Measurements from ENCODE around the gene PUDP. TPM values are rescaled to one million over a fixed set of nuclear protein-coding genes. Genes with fewer than 3 reads are reported as not detected.
A peak's percentile ranks its signal among the peaks of the same experiment; 100 is the strongest.

The PUDP gene
- total RNA-seq, 1 experiment from 2014 or later = 20.3 TPM

DNA sequence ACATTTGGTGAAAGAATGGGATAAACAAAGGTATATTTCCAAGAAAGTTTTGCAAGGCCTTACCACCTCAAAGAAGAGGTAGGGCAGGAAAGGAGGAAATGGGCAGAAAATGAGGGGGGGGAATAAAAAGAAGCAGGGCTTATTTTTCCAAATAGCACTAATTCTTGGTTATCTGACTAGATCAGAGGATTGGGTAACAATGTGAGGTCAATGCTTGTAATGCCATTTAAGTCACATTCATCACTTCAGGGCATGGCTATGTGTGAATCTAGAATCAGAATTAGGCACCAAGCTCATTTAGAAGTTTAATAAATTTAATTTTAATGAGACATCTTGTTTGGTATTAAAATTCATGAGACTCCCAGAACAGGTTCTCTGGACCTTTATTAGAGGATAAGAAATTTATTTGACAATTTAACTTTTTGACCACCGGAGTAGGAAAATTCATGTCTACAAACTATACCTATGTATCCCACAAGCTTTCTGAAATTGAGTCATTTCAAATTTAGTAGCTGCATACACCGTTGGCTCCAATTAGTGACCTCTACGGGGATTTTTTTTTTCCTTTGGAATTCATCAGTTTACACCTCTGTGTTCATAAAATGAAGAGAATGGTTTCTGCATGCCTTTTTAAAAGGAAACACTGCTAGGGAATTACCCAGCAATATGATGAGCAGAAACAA lies 1.8 kb downstream of the PUDP start:
- Histone ChIP-seq H3K27me3 (ENCODE audit: insufficient read depth, low read length) (no peaks in the 10 kb centered on the region), H3K79me2 (ENCODE audit: insufficient read depth, low read length) (peaks cover 51% of the 10 kb centered on the region), H3K4me3 (replicated peaks in 1 of 2; ENCODE audit: low read depth in 1 of 2, low read length in 2 of 2) (no peak overlapping the region), H3K9ac (ENCODE audit: low read length) (no peak overlapping the region), H3K4me2 (ENCODE audit: low read length) (peak overlapping the region; percentile 88), H4K20me1 (ENCODE audit: insufficient read depth) (no peaks in the 10 kb centered on the region), H3K9me2 (ENCODE audit: insufficient read depth) (no peaks in the 10 kb centered on the region), H3K4me1 (ENCODE audit: control insufficient read depth in 1 of 2, insufficient read depth in 2 of 2, low read length in 2 of 2) (peaks cover 0 to 3% of the 10 kb centered on the region in 2 experiments; a peak in 2 of 4 replicates), H3K27ac (ENCODE audit: low read depth, low read length) (no peak overlapping the region), H2AFZ (ENCODE audit: low read depth, low read length, poor library complexity, severe bottlenecking) (no peak overlapping the region), H3K36me3 (ENCODE audit: control insufficient read depth in 1 of 2, insufficient read depth in 2 of 2, low read length in 2 of 2) (no peaks in the 10 kb centered on the region), H3K9me3 (ENCODE audit: control insufficient read depth in 1 of 2, insufficient read depth in 1 of 2, low read depth in 1 of 2, low read length in 2 of 2) (no peaks in the 10 kb centered on the region)
- no peak for ATAC-seq
- ChIA-PET CTCF (interaction anchor here (1.2 kb wide), 1 partner anchor 14 kb away, joined by 4 read pairs; no protein-coding TSS in a partner anchor), RAD21 (ENCODE audit: low non-redundant PET in 1 of 2, low total read pairs in 2 of 2, uncharacterized antibody in 2 of 2, unreplicated experiment in 2 of 2) (no interaction called here), POLR2A (interaction anchor here (0.6 kb wide), 1 partner anchor 14 kb away, joined by 3 read pairs; no protein-coding TSS in a partner anchor)
- BruUV-seq (replicated peaks) = TSS peak; percentile 43
- TF ChIP-seq YY1 (IDR thresholded peaks at IDR 0.05; ENCODE audit: extremely low read depth, insufficient replicate concordance, low read depth, low read length) (no peak), CBX3 (IDR thresholded peaks at IDR 0.05; ENCODE audit: low read depth) (no peak), ELF1 (IDR thresholded peaks at IDR 0.05; ENCODE audit: borderline replicate concordance, low read depth) (no peak)
- intact Hi-C loops (cut with micrococcal nuclease) = no loop called here
- no peak for DNase-seq (ENCODE audit: low read depth, low spot score)

DNA sequence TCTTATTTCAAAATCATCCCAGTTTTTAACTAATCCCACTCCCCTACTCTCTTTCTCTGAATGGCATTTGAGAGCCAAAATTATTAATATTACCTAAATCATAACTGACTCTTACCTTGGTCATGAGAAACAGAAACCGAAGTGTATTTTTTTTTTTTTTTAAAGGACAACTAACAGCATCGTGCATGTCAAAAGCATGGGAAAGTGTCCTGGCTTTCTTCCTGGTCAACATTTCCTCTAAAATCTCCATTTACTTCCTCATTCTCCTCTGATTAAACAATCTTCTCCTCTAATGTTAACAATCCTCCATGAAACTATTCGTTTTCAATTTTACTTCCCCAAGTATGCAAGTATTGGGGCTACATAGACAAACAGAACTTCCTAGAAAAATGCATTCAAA lies 2.5 kb downstream of the PUDP start:
- peaks cover 0 to 3% of the 10 kb centered on the region in 2 experiments; a peak in 2 of 4 replicates for H3K4me1 ChIP-seq (ENCODE audit: control insufficient read depth in 1 of 2, insufficient read depth in 2 of 2, low read length in 2 of 2)
- no peaks in the 10 kb centered on the region for H4K20me1 ChIP-seq (ENCODE audit: insufficient read depth)
- DNase-seq (ENCODE audit: low read depth, low spot score) (no peak), ATAC-seq (no peak)
- H2AFZ ChIP-seq (ENCODE audit: low read depth, low read length, poor library complexity, severe bottlenecking) = no peak overlapping the region
- no peak overlapping the region for H3K27ac ChIP-seq (ENCODE audit: low read depth, low read length)
- BruUV-seq (replicated peaks) = no TSS peak
- H3K9ac ChIP-seq (ENCODE audit: low read length) = no peak overlapping the region
- TF ChIP-seq ZNF274 (IDR thresholded peaks at IDR 0.05; ENCODE audit: low read depth, low read length) = no peak
- TF ChIP-seq, protein P1, sequence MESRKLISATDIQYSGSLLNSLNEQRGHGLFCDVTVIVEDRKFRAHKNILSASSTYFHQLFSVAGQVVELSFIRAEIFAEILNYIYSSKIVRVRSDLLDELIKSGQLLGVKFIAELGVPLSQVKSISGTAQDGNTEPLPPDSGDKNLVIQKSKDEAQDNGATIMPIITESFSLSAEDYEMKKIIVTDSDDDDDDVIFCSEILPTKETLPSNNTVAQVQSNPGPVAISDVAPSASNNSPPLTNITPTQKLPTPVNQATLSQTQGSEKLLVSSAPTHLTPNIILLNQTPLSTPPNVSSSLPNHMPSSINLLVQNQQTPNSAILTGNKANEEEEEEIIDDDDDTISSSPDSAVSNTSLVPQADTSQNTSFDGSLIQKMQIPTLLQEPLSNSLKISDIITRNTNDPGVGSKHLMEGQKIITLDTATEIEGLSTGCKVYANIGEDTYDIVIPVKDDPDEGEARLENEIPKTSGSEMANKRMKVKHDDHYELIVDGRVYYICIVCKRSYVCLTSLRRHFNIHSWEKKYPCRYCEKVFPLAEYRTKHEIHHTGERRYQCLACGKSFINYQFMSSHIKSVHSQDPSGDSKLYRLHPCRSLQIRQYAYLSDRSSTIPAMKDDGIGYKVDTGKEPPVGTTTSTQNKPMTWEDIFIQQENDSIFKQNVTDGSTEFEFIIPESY (IDR thresholded peaks at IDR 0.05; ENCODE audit: extremely low read depth, insufficient replicate concordance, low read length) = no peak
- no peak for TF ChIP-seq RAD21 (IDR thresholded peaks at IDR 0.05; ENCODE audit: low read depth)
- no peak for TF ChIP-seq SIN3A (IDR thresholded peaks at IDR 0.05; ENCODE audit: low read depth)
- no peak for TF ChIP-seq SRF (IDR thresholded peaks at IDR 0.05; ENCODE audit: low read depth)
- no peak overlapping the region for H3K4me3 ChIP-seq (replicated peaks in 1 of 2; ENCODE audit: low read depth in 1 of 2, low read length in 2 of 2)
- H3K9me2 ChIP-seq (ENCODE audit: insufficient read depth) = no peaks in the 10 kb centered on the region
- CTCF ChIA-PET = interaction anchor here (1.2 kb wide), 1 partner anchor 13 kb away, joined by 4 read pairs; no protein-coding TSS in a partner anchor
- POLR2A ChIA-PET = no interaction called here
- RAD21 ChIA-PET (ENCODE audit: low non-redundant PET in 1 of 2, low total read pairs in 2 of 2, uncharacterized antibody in 2 of 2, unreplicated experiment in 2 of 2) = no interaction called here
- peaks cover 51% of the 10 kb centered on the region for H3K79me2 ChIP-seq (ENCODE audit: insufficient read depth, low read length)
- intact Hi-C loops (cut with micrococcal nuclease) = no loop called here
- no peaks in the 10 kb centered on the region for H3K36me3 ChIP-seq (ENCODE audit: control insufficient read depth in 1 of 2, insufficient read depth in 2 of 2, low read length in 2 of 2)
- H3K9me3 ChIP-seq (ENCODE audit: control insufficient read depth in 1 of 2, insufficient read depth in 1 of 2, low read depth in 1 of 2, low read length in 2 of 2) = no peaks in the 10 kb centered on the region
- no peaks in the 10 kb centered on the region for H3K27me3 ChIP-seq (ENCODE audit: insufficient read depth, low read length)
- no peak overlapping the region for H3K4me2 ChIP-seq (ENCODE audit: low read length)

All from HCT116 (cell line).